A673 (cell line): ENCODE measurements around the gene LRP1.

Experiments used
- EZH2 ChIP-seq: fragments of 200-600 bp; sonication (generic); IDR thresholded peaks from 2 replicates; pipeline ENCODE4 v1.6.1; 2017; ENCODE audit warnings: borderline replicate concordance, low read depth, mild to moderate bottlenecking, mixed read lengths, antibody characterized with exemption, low read length; ENCODE audit not compliant: poor library complexity, severe bottlenecking
- TF ChIP-seq, protein P1 (sequence below): fragments of 300-800, 200-600 bp; sonication (generic); conservative IDR thresholded peaks from 2 replicates; pipeline ENCODE4 v1.5.1; 2017; ENCODE audit warnings: low read depth, mild to moderate bottlenecking, antibody characterized with exemption, low read length, moderate library complexity, mixed read lengths

DNA sequence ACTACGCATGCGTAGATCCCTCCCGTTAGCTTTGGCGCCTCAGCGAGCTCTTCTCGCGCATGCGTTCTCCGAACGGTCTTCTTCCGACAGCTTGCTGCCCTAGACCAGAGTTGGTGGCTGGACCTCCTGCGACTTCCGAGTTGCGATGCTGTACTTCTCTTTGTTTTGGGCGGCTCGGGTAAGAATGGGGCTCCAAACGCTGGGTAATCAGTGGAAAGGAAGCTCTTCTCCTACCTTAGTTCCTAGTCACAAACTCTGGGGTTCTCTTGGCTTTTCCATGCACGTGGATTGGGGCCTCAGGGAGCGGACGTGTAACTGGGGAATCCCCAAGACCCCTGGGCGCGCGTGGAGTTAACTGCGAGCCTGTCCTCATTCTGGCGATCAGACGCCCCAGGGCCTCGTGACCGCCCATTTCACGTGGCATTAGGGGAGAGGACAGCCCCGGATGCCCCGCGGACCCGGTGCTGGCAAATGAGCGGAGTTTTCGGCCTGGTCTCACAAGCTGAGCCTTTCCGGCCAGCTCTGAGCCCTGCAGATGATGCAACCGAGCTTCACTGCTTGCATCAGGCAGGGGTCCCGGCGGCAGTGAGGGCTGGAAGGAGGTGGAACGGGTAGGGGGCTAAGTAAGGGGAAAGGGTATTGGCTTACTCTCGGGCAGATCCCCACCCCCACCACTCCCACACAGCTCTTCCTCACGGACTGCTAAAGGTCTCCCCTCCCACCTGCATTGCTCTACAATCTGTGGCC lies 101.5 kb downstream of the LRP1 start, which contains the start of gene SHMT2:
- TF ChIP-seq, protein P1, sequence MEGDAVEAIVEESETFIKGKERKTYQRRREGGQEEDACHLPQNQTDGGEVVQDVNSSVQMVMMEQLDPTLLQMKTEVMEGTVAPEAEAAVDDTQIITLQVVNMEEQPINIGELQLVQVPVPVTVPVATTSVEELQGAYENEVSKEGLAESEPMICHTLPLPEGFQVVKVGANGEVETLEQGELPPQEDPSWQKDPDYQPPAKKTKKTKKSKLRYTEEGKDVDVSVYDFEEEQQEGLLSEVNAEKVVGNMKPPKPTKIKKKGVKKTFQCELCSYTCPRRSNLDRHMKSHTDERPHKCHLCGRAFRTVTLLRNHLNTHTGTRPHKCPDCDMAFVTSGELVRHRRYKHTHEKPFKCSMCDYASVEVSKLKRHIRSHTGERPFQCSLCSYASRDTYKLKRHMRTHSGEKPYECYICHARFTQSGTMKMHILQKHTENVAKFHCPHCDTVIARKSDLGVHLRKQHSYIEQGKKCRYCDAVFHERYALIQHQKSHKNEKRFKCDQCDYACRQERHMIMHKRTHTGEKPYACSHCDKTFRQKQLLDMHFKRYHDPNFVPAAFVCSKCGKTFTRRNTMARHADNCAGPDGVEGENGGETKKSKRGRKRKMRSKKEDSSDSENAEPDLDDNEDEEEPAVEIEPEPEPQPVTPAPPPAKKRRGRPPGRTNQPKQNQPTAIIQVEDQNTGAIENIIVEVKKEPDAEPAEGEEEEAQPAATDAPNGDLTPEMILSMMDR, result no peak
- no peak for TF ChIP-seq EZH2
